GM12874 (cell line): ENCODE measurements around the gene SPTLC2.

ENCODE experiments used
- CTCF ChIP-seq: IDR thresholded peaks from 2 replicates; pipeline ENCODE4 v1.5.1; 2011; ENCODE audit warnings: low read depth, mild to moderate bottlenecking, control low read depth, low read length, moderate library complexity; ENCODE audit not compliant: insufficient read depth

The SPTLC2 gene

GRCh38 chr14:77565994-77566305 is 50.5 kb downstream of the SPTLC2 start:
- no peak for TF ChIP-seq CTCF

GRCh38 chr14:77565289-77565993 is 51.0 kb downstream of the SPTLC2 start:
- no peak for TF ChIP-seq CTCF

- TF ChIP-seq CTCF: no peak
Observed at GRCh38 chr14:77562681-77563080, 53.8 kb downstream of the SPTLC2 start.

- TF ChIP-seq CTCF: no peak
Observed at GRCh38 chr14:77561881-77562280, 54.6 kb downstream of the SPTLC2 start.

GRCh38 chr14:77559381-77559780 is 57.1 kb downstream of the SPTLC2 start:
- no peak for TF ChIP-seq CTCF

GRCh38 chr14:77557391-77557790 is 59.0 kb downstream of the SPTLC2 start:
- TF ChIP-seq CTCF: no peak

- TF ChIP-seq CTCF: no peak
Observed at GRCh38 chr14:77556946-77557345, 59.5 kb downstream of the SPTLC2 start.
